ENCODE measurements around the gene GAP43. TPM values are rescaled to one million over a fixed set of nuclear protein-coding genes. Genes with fewer than 3 reads are reported as not detected.

Gene GAP43
- total and polyA plus RNA-seq, 2 of the 13 experiments (the other 11 are each of a cell fraction or from before 2014, with no cell fraction given), result not detected

DNA sequence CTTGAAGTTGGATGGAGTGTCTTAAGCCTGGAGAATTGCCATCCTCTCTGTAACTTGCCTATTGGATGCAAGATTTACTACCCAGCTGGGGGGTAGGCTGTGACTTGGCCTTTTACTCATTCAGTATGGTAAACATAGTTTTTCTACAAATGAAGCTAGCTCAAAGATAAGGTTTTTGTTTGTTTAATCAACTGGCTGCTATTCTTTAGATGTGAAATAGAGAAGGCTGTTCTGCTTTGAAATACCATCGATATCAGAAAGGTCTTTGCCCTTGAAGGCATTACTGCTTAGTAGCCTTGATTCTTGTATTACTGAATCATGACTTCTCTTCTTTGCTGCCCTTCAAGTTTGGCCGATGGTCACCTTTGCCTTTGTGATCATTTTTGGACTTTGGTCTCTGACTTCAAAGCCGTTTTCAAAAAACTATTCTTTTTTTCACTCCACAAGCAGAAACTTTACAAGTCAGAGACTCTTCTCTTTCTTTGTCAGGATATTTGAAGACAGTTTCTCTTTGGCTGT lies 83.1 kb downstream of the GAP43 start (continued):
- TF ChIP-seq ZMYM4 (CRISPR knock-in tag; IDR thresholded peaks at IDR 0.05), result peak; percentile 57; the same call in 1 of the 2 replicates
- peak; percentile 63 for TF ChIP-seq HNF4G (IDR thresholded peaks at IDR 0.05; ENCODE audit: borderline replicate concordance, low read depth, low read length)
- TF ChIP-seq HNF4G (CRISPR knock-in tag; IDR thresholded peaks at IDR 0.05; ENCODE audit: borderline replicate concordance, low read depth), result no peak
- no peak for TF ChIP-seq ZNF343 (CRISPR knock-in tag; IDR thresholded peaks at IDR 0.05)
- peak; percentile 70 for TF ChIP-seq NR2F6 (IDR thresholded peaks at IDR 0.05)
- TF ChIP-seq NR2F6 (CRISPR knock-in tag; IDR thresholded peaks at IDR 0.05), result peak; percentile 39; the same call in 1 of the 2 replicates
- TF ChIP-seq SALL1 (CRISPR knock-in tag; IDR thresholded peaks at IDR 0.05), result peak; percentile 37; the same call in 1 of the 2 replicates
- peak; percentile 81; the same call in 1 of the 2 replicates for TF ChIP-seq ESRRA (CRISPR knock-in tag; IDR thresholded peaks at IDR 0.05; ENCODE audit: low read depth)
- TF ChIP-seq EP300 (IDR thresholded peaks at IDR 0.05; ENCODE audit: low read depth in 2 of 2, low read length in 2 of 2), result peak; percentile 20 to 80; a peak in 3 of 4 replicates
- peak; percentile 72 for TF ChIP-seq EP300 (CRISPR knock-in tag; IDR thresholded peaks at IDR 0.05; ENCODE audit: borderline replicate concordance)
- no peak for TF ChIP-seq ZNF773 (CRISPR knock-in tag; IDR thresholded peaks at IDR 0.05; ENCODE audit: borderline replicate concordance)
- TF ChIP-seq RBM22 (optimal IDR thresholded peaks at IDR 0.05; ENCODE audit: low read length), result no peak
- TF ChIP-seq, protein P1, sequence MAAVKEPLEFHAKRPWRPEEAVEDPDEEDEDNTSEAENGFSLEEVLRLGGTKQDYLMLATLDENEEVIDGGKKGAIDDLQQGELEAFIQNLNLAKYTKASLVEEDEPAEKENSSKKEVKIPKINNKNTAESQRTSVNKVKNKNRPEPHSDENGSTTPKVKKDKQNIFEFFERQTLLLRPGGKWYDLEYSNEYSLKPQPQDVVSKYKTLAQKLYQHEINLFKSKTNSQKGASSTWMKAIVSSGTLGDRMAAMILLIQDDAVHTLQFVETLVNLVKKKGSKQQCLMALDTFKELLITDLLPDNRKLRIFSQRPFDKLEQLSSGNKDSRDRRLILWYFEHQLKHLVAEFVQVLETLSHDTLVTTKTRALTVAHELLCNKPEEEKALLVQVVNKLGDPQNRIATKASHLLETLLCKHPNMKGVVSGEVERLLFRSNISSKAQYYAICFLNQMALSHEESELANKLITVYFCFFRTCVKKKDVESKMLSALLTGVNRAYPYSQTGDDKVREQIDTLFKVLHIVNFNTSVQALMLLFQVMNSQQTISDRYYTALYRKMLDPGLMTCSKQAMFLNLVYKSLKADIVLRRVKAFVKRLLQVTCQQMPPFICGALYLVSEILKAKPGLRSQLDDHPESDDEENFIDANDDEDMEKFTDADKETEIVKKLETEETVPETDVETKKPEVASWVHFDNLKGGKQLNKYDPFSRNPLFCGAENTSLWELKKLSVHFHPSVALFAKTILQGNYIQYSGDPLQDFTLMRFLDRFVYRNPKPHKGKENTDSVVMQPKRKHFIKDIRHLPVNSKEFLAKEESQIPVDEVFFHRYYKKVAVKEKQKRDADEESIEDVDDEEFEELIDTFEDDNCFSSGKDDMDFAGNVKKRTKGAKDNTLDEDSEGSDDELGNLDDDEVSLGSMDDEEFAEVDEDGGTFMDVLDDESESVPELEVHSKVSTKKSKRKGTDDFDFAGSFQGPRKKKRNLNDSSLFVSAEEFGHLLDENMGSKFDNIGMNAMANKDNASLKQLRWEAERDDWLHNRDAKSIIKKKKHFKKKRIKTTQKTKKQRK (IDR thresholded peaks at IDR 0.05; ENCODE audit: low read length), result no peak
- TF ChIP-seq, protein P2, sequence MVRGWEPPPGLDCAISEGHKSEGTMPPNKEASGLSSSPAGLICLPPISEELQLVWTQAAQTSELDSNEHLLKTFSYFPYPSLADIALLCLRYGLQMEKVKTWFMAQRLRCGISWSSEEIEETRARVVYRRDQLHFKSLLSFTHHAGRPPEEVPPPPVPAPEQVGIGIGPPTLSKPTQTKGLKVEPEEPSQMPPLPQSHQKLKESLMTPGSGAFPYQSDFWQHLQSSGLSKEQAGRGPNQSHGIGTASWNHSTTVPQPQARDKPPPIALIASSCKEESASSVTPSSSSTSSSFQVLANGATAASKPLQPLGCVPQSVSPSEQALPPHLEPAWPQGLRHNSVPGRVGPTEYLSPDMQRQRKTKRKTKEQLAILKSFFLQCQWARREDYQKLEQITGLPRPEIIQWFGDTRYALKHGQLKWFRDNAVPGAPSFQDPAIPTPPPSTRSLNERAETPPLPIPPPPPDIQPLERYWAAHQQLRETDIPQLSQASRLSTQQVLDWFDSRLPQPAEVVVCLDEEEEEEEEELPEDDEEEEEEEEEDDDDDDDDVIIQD (CRISPR knock-in tag; IDR thresholded peaks at IDR 0.05; ENCODE audit: low read depth), result peak; percentile 76; the same call in 1 of the 2 replicates
- 0 out of 2 replicates have a peak, but pooled peaks have one; percentile 9 for TF ChIP-seq MIXL1 (CRISPR knock-in tag; IDR thresholded peaks at IDR 0.05)
- TF ChIP-seq, protein P3, sequence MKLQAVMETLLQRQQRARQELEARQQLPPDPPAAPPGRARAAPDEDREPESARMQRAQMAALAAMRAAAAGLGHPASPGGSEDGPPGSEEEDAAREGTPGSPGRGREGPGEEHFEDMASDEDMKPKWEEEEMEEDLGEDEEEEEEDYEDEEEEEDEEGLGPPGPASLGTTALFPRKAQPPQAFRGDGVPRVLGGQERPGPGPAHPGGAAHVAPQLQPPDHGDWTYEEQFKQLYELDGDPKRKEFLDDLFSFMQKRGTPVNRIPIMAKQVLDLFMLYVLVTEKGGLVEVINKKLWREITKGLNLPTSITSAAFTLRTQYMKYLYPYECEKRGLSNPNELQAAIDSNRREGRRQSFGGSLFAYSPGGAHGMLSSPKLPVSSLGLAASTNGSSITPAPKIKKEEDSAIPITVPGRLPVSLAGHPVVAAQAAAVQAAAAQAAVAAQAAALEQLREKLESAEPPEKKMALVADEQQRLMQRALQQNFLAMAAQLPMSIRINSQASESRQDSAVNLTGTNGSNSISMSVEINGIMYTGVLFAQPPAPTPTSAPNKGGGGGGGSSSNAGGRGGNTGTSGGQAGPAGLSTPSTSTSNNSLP (IDR thresholded peaks at IDR 0.05; ENCODE audit: low read depth, low read length), result peak; percentile 81
- TF ChIP-seq ZNF792 (CRISPR knock-in tag; IDR thresholded peaks at IDR 0.05), result 0 out of 2 replicates have a peak, but pooled peaks have one; percentile 54
- TF ChIP-seq SOX6 (IDR thresholded peaks at IDR 0.05), result no peak
- TF ChIP-seq SOX6 (CRISPR knock-in tag; IDR thresholded peaks at IDR 0.05), result peak; percentile 85
- TF ChIP-seq FOXA3 (CRISPR knock-in tag; IDR thresholded peaks at IDR 0.05), result peak; percentile 42
